Measurements from ENCODE around the gene P2RX4.

Gene P2RX4

DNA sequence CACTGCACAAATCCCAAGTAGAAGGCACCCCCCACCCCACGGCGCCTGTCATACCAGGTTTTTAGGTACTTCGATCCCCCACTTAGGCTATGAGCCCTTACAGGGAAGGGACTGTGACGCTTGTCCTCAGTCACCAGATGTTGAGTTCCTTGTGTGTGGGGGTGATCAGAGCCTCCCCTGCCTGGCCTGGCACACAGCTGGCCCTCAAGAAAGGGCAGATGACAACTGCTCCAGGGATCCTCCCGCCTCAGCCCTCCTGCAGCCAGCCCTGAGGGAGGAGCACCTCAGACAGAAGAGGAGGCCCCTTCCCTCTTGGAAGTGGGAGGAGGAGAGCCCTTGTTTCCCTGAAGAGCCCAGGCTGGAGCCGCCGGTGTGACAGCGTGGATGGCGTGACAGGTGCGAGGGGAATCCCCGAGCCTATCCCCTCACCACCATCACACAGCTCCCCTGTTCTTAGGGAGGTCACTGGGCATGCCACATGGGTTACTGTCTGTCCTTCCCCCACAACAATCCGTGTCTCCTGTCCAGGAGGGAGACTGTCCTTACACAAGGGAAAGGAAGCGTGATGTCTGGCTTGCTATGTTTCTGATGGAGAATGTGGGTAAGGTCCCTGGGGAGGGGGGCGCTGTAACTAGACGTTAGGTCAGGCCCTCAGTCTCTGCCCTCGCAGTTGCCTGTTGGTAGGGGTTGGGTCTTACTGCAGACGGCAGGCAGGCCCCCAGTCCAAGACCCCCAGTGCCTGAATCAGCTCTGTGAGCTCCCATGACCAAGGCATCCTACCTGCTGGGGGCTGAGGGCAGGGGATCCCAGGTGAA lies 31.4 kb downstream of the P2RX4 start:
- no peak overlapping the region for H3K9ac ChIP-seq (ENCODE audit: low read length)
- no peaks in the 10 kb centered on the region for H3K9me3 ChIP-seq (replicated peaks; ENCODE audit: insufficient read depth, low read length)
- no peak overlapping the region for H3K4me3 ChIP-seq (ENCODE audit: low read length)
- no peak for DNase-seq
- H3K27me3 ChIP-seq (replicated peaks; ENCODE audit: insufficient read depth, low read length), result no peaks in the 10 kb centered on the region
- no peaks in the 10 kb centered on the region for H3K9me2 ChIP-seq (replicated peaks; ENCODE audit: insufficient read depth, low read length)
- H3K27ac ChIP-seq (ENCODE audit: low read length), result no peak overlapping the region
- no peak for TF ChIP-seq EZH2 (optimal IDR thresholded peaks at IDR 0.05; ENCODE audit: low read depth, low read length)
- no peak for TF ChIP-seq EZH2phosphoT487 (IDR thresholded peaks at IDR 0.05; ENCODE audit: low read length)
- TF ChIP-seq, protein P1, sequence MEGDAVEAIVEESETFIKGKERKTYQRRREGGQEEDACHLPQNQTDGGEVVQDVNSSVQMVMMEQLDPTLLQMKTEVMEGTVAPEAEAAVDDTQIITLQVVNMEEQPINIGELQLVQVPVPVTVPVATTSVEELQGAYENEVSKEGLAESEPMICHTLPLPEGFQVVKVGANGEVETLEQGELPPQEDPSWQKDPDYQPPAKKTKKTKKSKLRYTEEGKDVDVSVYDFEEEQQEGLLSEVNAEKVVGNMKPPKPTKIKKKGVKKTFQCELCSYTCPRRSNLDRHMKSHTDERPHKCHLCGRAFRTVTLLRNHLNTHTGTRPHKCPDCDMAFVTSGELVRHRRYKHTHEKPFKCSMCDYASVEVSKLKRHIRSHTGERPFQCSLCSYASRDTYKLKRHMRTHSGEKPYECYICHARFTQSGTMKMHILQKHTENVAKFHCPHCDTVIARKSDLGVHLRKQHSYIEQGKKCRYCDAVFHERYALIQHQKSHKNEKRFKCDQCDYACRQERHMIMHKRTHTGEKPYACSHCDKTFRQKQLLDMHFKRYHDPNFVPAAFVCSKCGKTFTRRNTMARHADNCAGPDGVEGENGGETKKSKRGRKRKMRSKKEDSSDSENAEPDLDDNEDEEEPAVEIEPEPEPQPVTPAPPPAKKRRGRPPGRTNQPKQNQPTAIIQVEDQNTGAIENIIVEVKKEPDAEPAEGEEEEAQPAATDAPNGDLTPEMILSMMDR (IDR thresholded peaks at IDR 0.05; ENCODE audit: low read length), result no peak
- H3K36me3 ChIP-seq (replicated peaks; ENCODE audit: insufficient read depth, low read length), result no peaks in the 10 kb centered on the region
- no peak overlapping the region for H2AFZ ChIP-seq (ENCODE audit: low read length)
- H3K79me2 ChIP-seq (ENCODE audit: low read length), result no peaks in the 10 kb centered on the region
- H3K4me1 ChIP-seq (ENCODE audit: low read length), result no peaks in the 10 kb centered on the region
- no peak overlapping the region for H3K4me2 ChIP-seq (ENCODE audit: low read depth, low read length)
- H4K20me1 ChIP-seq (ENCODE audit: insufficient read depth, low read length), result no peaks in the 10 kb centered on the region
- H3F3A ChIP-seq (ENCODE audit: insufficient read depth, low read length), result no peaks in the 10 kb centered on the region

DNA sequence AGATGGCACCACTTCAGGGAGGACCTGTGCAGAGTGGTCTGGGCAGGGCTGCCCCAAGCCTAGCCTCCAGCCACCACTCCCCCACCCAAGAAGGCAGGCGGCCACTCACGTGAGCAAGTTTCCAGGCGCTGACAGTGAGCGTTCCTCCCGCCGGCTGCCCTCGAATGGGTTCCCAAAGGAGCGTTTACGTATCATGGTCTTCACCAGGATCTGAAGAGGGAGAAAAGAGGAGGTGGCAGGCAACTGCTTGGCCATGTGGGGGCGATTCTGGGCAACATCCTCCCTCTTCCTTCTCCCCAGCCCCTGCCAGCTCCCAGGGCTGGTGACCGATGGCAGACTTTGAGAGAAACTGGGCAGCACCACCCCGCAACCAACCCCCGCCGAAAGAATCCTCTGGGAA lies 35.1 kb downstream of the P2RX4 start:
- DNase-seq, result no peak
- H3K27me3 ChIP-seq (replicated peaks; ENCODE audit: insufficient read depth, low read length), result no peaks in the 10 kb centered on the region
- no peaks in the 10 kb centered on the region for H3K9me3 ChIP-seq (replicated peaks; ENCODE audit: insufficient read depth, low read length)
- H3K79me2 ChIP-seq (ENCODE audit: low read length), result no peaks in the 10 kb centered on the region
- no peaks in the 10 kb centered on the region for H3K9me2 ChIP-seq (replicated peaks; ENCODE audit: insufficient read depth, low read length)
- no peak overlapping the region for H3K4me3 ChIP-seq (ENCODE audit: low read length)
- H3K4me2 ChIP-seq (ENCODE audit: low read depth, low read length), result no peak overlapping the region
- no peaks in the 10 kb centered on the region for H4K20me1 ChIP-seq (ENCODE audit: insufficient read depth, low read length)
- TF ChIP-seq EZH2 (optimal IDR thresholded peaks at IDR 0.05; ENCODE audit: low read depth, low read length) (no peak), EZH2phosphoT487 (IDR thresholded peaks at IDR 0.05; ENCODE audit: low read length) (no peak)
- TF ChIP-seq, protein P1 (IDR thresholded peaks at IDR 0.05; ENCODE audit: low read length), result no peak
- no peaks in the 10 kb centered on the region for H3F3A ChIP-seq (ENCODE audit: insufficient read depth, low read length)
- H3K36me3 ChIP-seq (replicated peaks; ENCODE audit: insufficient read depth, low read length), result no peaks in the 10 kb centered on the region
- no peaks in the 10 kb centered on the region for H3K4me1 ChIP-seq (ENCODE audit: low read length)
- H3K27ac ChIP-seq (ENCODE audit: low read length), result no peak overlapping the region
- H2AFZ ChIP-seq (ENCODE audit: low read length), result no peak overlapping the region
- no peak overlapping the region for H3K9ac ChIP-seq (ENCODE audit: low read length)

DNA sequence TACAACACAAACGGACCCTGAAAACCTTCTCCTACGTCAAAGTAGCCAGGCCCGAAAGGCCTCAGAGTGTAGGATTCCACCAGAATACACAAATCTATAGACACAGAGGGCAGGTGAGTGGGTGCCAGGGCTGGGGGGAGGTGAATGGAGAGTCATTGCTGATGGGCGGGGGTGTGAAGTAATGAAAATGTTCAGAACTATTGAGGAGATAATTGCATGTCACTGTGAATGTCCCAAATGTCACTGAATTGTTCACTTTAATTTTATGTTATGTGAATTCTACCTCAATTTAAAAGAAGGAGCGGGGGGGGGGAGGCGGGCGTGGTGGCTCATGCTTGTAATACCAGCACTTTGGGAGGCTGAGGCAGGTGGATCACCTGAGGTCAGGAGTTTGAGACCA lies 36.0 kb downstream of the P2RX4 start:
- no peak for DNase-seq
- TF ChIP-seq EZH2 (optimal IDR thresholded peaks at IDR 0.05; ENCODE audit: low read depth, low read length), result no peak
- TF ChIP-seq, protein P1 (IDR thresholded peaks at IDR 0.05; ENCODE audit: low read length), result no peak
- TF ChIP-seq EZH2phosphoT487 (IDR thresholded peaks at IDR 0.05; ENCODE audit: low read length), result no peak
- H3K79me2 ChIP-seq (ENCODE audit: low read length), result no peaks in the 10 kb centered on the region
- H3K9ac ChIP-seq (ENCODE audit: low read length), result no peak overlapping the region
- no peak overlapping the region for H3K4me2 ChIP-seq (ENCODE audit: low read depth, low read length)
- H4K20me1 ChIP-seq (ENCODE audit: insufficient read depth, low read length), result no peaks in the 10 kb centered on the region
- H3K27me3 ChIP-seq (replicated peaks; ENCODE audit: insufficient read depth, low read length), result no peaks in the 10 kb centered on the region
- no peaks in the 10 kb centered on the region for H3K4me1 ChIP-seq (ENCODE audit: low read length)
- no peaks in the 10 kb centered on the region for H3K9me2 ChIP-seq (replicated peaks; ENCODE audit: insufficient read depth, low read length)
- no peak overlapping the region for H3K27ac ChIP-seq (ENCODE audit: low read length)
- H3K9me3 ChIP-seq (replicated peaks; ENCODE audit: insufficient read depth, low read length), result no peaks in the 10 kb centered on the region
- no peak overlapping the region for H2AFZ ChIP-seq (ENCODE audit: low read length)
- H3K36me3 ChIP-seq (replicated peaks; ENCODE audit: insufficient read depth, low read length), result no peaks in the 10 kb centered on the region
- H3K4me3 ChIP-seq (ENCODE audit: low read length), result no peak overlapping the region
- no peaks in the 10 kb centered on the region for H3F3A ChIP-seq (ENCODE audit: insufficient read depth, low read length)
